ENCODE measurements around the gene XYLT1. TPM values are rescaled to one million over a fixed set of nuclear protein-coding genes. Genes with fewer than 3 reads are reported as not detected.

XYLT1 gene
- total and polyA plus RNA-seq, 2 of the 4 experiments (the other 2 are of a cell fraction): 9.0 to 12.7 TPM

DNA sequence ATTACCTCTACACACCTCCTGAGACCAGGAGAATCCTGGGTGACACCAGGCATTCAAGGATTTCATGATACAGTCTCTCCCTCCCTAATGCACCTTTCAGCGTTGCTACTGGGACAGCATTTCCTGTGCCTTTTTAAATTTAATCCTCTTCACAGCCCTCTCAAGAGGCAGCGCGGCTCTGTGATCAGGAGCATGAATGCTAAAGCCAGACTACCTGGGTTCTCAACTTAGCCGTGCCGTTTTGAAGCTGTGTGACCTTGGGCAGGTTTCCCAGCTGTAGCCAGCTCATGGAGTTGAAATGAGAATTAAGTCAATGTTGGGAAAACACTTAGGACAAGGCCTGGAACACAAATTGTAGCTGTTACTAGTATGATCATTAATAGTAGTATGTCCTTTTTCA, 191.8 kb downstream of the XYLT1 start:
- no peak overlapping the region for H3K4me3 ChIP-seq (ENCODE audit: insufficient read depth, low read depth, low read length)
- no peak overlapping the region for H3K14ac ChIP-seq (replicated peaks; ENCODE audit: low read depth, low read length)
- no peak overlapping the region for H3K23ac ChIP-seq (ENCODE audit: low read depth, low read length)
- no peak overlapping the region for H3K27ac ChIP-seq (ENCODE audit: insufficient read depth, low read length)
- no peak overlapping the region for H3K9ac ChIP-seq (ENCODE audit: low read depth, low read length)
- H2AK5ac ChIP-seq (ENCODE audit: low read depth, low read length): no peak overlapping the region
- ChIA-PET CTCF (interaction anchor here (1.6 kb wide), 1 partner anchor 188 kb away, joined by 8 read pairs; no protein-coding TSS in a partner anchor), POLR2A (ENCODE audit: unreplicated experiment) (no interaction called here)
- H3K4me2 ChIP-seq (ENCODE audit: low read depth, low read length): no peak overlapping the region
- intact Hi-C loops (cut with micrococcal nuclease): loop anchor here (2.0 kb wide), 1 partner anchor 190 kb away; no protein-coding TSS in a partner anchor
- 64% methylated on average over 5 of the region's 5 CpGs; no CpG with 5 or more reads in 1 of the 2 experiments for WGBS, 2 experiments (ENCODE audit: extremely low coverage in 2 of 2, insufficient read length in 1 of 2)
- no peaks in the 10 kb centered on the region for H3K4me1 ChIP-seq (ENCODE audit: control insufficient read depth, insufficient read depth, low read length)
- TF ChIP-seq, protein P1, sequence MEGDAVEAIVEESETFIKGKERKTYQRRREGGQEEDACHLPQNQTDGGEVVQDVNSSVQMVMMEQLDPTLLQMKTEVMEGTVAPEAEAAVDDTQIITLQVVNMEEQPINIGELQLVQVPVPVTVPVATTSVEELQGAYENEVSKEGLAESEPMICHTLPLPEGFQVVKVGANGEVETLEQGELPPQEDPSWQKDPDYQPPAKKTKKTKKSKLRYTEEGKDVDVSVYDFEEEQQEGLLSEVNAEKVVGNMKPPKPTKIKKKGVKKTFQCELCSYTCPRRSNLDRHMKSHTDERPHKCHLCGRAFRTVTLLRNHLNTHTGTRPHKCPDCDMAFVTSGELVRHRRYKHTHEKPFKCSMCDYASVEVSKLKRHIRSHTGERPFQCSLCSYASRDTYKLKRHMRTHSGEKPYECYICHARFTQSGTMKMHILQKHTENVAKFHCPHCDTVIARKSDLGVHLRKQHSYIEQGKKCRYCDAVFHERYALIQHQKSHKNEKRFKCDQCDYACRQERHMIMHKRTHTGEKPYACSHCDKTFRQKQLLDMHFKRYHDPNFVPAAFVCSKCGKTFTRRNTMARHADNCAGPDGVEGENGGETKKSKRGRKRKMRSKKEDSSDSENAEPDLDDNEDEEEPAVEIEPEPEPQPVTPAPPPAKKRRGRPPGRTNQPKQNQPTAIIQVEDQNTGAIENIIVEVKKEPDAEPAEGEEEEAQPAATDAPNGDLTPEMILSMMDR (conservative IDR thresholded peaks at IDR 0.05; ENCODE audit: low read depth, low read length): no peak
- no peak for TF ChIP-seq BHLHE40 (IDR thresholded peaks at IDR 0.05; ENCODE audit: low read depth, low read length)
- TF ChIP-seq MAFK (IDR thresholded peaks at IDR 0.05; ENCODE audit: low read depth, low read length): no peak
- TF ChIP-seq MXI1 (IDR thresholded peaks at IDR 0.05; ENCODE audit: borderline replicate concordance, low read depth, low read length): no peak
- TF ChIP-seq RCOR1 (IDR thresholded peaks at IDR 0.05; ENCODE audit: insufficient replicate concordance, low read length): no peak
- TF ChIP-seq POLR2A (IDR thresholded peaks at IDR 0.05; ENCODE audit: low read depth, low read length): no peak
- no peak for TF ChIP-seq NFE2L2 (IDR thresholded peaks at IDR 0.05; ENCODE audit: low read depth, low read length)
- no peak for TF ChIP-seq MAZ (IDR thresholded peaks at IDR 0.05; ENCODE audit: borderline replicate concordance, low read depth, low read length)
- TF ChIP-seq CHD1 (IDR thresholded peaks at IDR 0.05; ENCODE audit: low read depth, low read length): no peak
- no peak for TF ChIP-seq RAD21 (IDR thresholded peaks at IDR 0.05; ENCODE audit: low read length)
- no peak for TF ChIP-seq CEBPB (IDR thresholded peaks at IDR 0.05; ENCODE audit: low read depth, low read length)
- TF ChIP-seq SMC3 (IDR thresholded peaks at IDR 0.05; ENCODE audit: low read depth, low read length): no peak
- TF ChIP-seq FOS (IDR thresholded peaks at IDR 0.05; ENCODE audit: low read depth, low read length): no peak
- TF ChIP-seq RFX5 (IDR thresholded peaks at IDR 0.05; ENCODE audit: low read depth, low read length): no peak
- TF ChIP-seq, protein P2, sequence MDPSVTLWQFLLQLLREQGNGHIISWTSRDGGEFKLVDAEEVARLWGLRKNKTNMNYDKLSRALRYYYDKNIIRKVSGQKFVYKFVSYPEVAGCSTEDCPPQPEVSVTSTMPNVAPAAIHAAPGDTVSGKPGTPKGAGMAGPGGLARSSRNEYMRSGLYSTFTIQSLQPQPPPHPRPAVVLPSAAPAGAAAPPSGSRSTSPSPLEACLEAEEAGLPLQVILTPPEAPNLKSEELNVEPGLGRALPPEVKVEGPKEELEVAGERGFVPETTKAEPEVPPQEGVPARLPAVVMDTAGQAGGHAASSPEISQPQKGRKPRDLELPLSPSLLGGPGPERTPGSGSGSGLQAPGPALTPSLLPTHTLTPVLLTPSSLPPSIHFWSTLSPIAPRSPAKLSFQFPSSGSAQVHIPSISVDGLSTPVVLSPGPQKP (IDR thresholded peaks at IDR 0.05; ENCODE audit: borderline replicate concordance, low read depth, low read length): no peak
- TF ChIP-seq, protein P3, sequence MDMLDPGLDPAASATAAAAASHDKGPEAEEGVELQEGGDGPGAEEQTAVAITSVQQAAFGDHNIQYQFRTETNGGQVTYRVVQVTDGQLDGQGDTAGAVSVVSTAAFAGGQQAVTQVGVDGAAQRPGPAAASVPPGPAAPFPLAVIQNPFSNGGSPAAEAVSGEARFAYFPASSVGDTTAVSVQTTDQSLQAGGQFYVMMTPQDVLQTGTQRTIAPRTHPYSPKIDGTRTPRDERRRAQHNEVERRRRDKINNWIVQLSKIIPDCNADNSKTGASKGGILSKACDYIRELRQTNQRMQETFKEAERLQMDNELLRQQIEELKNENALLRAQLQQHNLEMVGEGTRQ (IDR thresholded peaks at IDR 0.05; ENCODE audit: low read depth, low read length): no peak
- in situ Hi-C loops (cut with MboI; ENCODE audit: low sequenced_read_pairs): no loop called here
- no peak overlapping the region for H3K56ac ChIP-seq (ENCODE audit: extremely low read depth, insufficient read depth, low read length)
- no peak overlapping the region for H2BK5ac ChIP-seq (ENCODE audit: low read depth, low read length, poor library complexity, severe bottlenecking)
- no peak overlapping the region for H2BK20ac ChIP-seq (ENCODE audit: low read depth, low read length)
- H3K79me1 ChIP-seq (ENCODE audit: low read depth in 1 of 2, low read length in 2 of 2): peaks cover 0 to 5% of the 10 kb centered on the region in 2 experiments; a peak in 2 of 4 replicates
- no peak overlapping the region for H3K18ac ChIP-seq (ENCODE audit: low read depth, low read length)
- DNase-seq (no peak), ATAC-seq (ENCODE audit: low read depth) (no peak)
- H3K27me3 ChIP-seq (ENCODE audit: control insufficient read depth, insufficient read depth, low read length): no peaks in the 10 kb centered on the region
- no peaks in the 10 kb centered on the region for H3K9me3 ChIP-seq (ENCODE audit: control insufficient read depth, insufficient read depth, low read length)
- H4K8ac ChIP-seq (ENCODE audit: low read depth in 2 of 2, low read length in 2 of 2): no peak overlapping the region
- BruUV-seq (replicated peaks): no TSS peak
- no peak overlapping the region for H2BK15ac ChIP-seq (ENCODE audit: low read depth, low read length)
- dilution Hi-C loops (cut with HindIII; ENCODE audit: low sequenced_read_pairs, unreplicated experiment): no loop called here
- no peak overlapping the region for H3K4ac ChIP-seq (ENCODE audit: low read depth, low read length)
- H3K9me1 ChIP-seq (ENCODE audit: insufficient read depth, low read length): no peaks in the 10 kb centered on the region; the same call in 1 of the 2 replicates
- no peak overlapping the region for H2AFZ ChIP-seq (replicated peaks; ENCODE audit: low read length, poor library complexity)
- H4K20me1 ChIP-seq (ENCODE audit: insufficient read depth, low read length): peaks cover 22% of the 10 kb centered on the region
- no peak overlapping the region for H4K91ac ChIP-seq (ENCODE audit: insufficient read depth, low read depth, low read length)
- no peaks in the 10 kb centered on the region for H3K36me3 ChIP-seq (ENCODE audit: control insufficient read depth, insufficient read depth, low read length)
- no peak overlapping the region for H2BK120ac ChIP-seq (ENCODE audit: low read depth, low read length)
- H2AK9ac ChIP-seq (replicated peaks; ENCODE audit: low read depth, low read length, poor library complexity): no peak overlapping the region
- no peak overlapping the region for H4K5ac ChIP-seq (ENCODE audit: low read depth, low read length)
